Mucosa of stomach (tissue), 1 donor: ENCODE data around the gene LPP.

Source experiments
- H3K27me3 ChIP-seq: one replicate; pipeline ENCODE4 v1.7.0; 2013; ENCODE audit warnings: mild to moderate bottlenecking, low read length; ENCODE audit not compliant: control insufficient read depth, insufficient read depth
- H3K36me3 ChIP-seq: one replicate; pipeline ENCODE4 v1.7.0; 2013; ENCODE audit warnings: low read length; ENCODE audit not compliant: control insufficient read depth, insufficient read depth
- H3K4me1 ChIP-seq: one replicate; pipeline ENCODE4 v1.7.0; 2013; ENCODE audit warnings: mild to moderate bottlenecking, low read length; ENCODE audit not compliant: control insufficient read depth, insufficient read depth
- H3K4me3 ChIP-seq: one replicate; pipeline ENCODE4 v1.7.0; 2013; ENCODE audit warnings: low read length
- H3K9ac ChIP-seq: one replicate; pipeline ENCODE4 v1.7.0; 2013; ENCODE audit warnings: mild to moderate bottlenecking, low read length, moderate library complexity
- H3K9me3 ChIP-seq: one replicate; pipeline ENCODE4 v1.7.0; 2013; ENCODE audit warnings: mild to moderate bottlenecking, low read length, moderate library complexity; ENCODE audit not compliant: control insufficient read depth
- donor health status: Pancreatic carcinoma.

The LPP gene

DNA sequence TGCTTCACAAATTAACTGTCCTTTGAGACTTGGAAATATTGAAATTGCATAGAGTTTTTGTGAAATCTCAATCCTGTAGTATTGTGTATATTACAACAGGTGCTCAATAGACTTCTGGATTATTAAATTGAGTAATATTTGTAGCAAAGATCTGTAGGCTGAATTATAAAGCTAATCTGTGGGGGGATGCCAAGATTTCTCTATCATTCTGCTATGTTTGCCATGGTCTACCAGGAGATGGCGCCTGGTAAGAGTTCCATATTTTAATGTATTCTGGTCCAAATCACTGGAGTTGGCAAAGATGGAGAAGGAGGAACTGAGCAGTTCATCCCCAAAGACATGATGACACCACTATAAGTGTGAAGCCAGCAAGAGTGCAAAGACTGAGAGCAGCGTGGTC lies 676.9 kb downstream of the LPP start:
- Histone ChIP-seq H3K27me3 (no peaks in the 10 kb centered on the region), H3K36me3 (no peaks in the 10 kb centered on the region), H3K4me1 (peaks cover 7% of the 10 kb centered on the region), H3K9ac (no peak overlapping the region), H3K4me3 (no peak overlapping the region), H3K9me3 (no peaks in the 10 kb centered on the region)

DNA sequence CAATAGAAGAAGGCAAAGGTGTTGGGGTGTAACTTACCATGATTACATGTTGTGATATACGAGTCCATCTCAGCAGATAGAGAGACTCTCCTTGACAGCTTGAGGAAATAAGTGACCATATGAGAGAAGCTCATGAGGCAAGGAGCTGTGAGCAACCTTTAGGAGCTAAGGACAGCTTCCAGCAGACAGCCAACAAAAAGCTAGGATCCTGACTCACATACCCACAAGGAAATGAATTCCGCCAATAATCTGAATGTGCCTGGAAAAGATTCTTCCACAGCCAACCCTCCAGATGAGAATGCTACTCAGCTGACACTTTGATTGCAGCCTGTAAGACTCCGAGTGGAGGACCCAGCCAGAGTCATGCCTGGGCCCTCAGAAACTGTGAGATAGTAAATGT lies 678.2 kb downstream of the LPP start:
- Histone ChIP-seq H3K9ac (no peak overlapping the region), H3K4me3 (no peak overlapping the region), H3K27me3 (no peaks in the 10 kb centered on the region)

GRCh38 chr3:188832961-188833721 lies 679.2 kb downstream of the LPP start:
- no peak overlapping the region for H3K4me3 ChIP-seq
- no peaks in the 10 kb centered on the region for H3K9me3 ChIP-seq
- H3K9ac ChIP-seq: no peak overlapping the region
- peaks cover 7% of the 10 kb centered on the region for H3K4me1 ChIP-seq
- H3K27me3 ChIP-seq: no peaks in the 10 kb centered on the region
- H3K36me3 ChIP-seq: no peaks in the 10 kb centered on the region

More for the DNA sequence above, 678.2 kb downstream of the LPP start:
- no peaks in the 10 kb centered on the region for H3K36me3 ChIP-seq
- no peaks in the 10 kb centered on the region for H3K9me3 ChIP-seq
- H3K4me1 ChIP-seq: peaks cover 7% of the 10 kb centered on the region

DNA sequence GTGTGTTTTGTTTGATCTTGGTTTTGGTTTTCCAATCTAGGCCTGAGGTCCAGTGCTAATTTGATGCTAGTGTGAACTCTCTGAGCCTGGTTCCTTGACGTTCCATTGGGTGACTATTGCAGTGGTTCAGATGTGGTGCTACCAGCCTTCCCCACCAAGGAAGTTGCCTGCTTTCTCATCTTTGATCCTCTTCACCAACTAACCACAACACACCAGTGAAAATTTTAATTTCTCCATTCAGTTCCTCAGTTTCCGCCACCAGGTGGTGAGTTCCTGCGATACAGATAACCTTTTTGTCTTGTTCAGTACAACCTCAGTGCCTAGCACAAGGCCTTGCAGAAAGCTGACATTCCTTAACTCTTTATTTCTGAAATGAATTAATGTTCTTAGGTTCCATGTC lies 680.4 kb downstream of the LPP start:
- no peaks in the 10 kb centered on the region for H3K9me3 ChIP-seq
- no peaks in the 10 kb centered on the region for H3K36me3 ChIP-seq

GRCh38 chr3:188839187-188839695 lies 685.3 kb downstream of the LPP start:
- H3K4me1 ChIP-seq: no peaks in the 10 kb centered on the region
- no peaks in the 10 kb centered on the region for H3K9me3 ChIP-seq
- H3K27me3 ChIP-seq: no peaks in the 10 kb centered on the region
- no peak overlapping the region for H3K4me3 ChIP-seq
- no peak overlapping the region for H3K9ac ChIP-seq
- no peaks in the 10 kb centered on the region for H3K36me3 ChIP-seq

More for the DNA sequence above, 680.4 kb downstream of the LPP start:
- peaks cover 7% of the 10 kb centered on the region for H3K4me1 ChIP-seq
- no peak overlapping the region for H3K4me3 ChIP-seq
- H3K27me3 ChIP-seq: no peaks in the 10 kb centered on the region
- no peak overlapping the region for H3K9ac ChIP-seq

DNA sequence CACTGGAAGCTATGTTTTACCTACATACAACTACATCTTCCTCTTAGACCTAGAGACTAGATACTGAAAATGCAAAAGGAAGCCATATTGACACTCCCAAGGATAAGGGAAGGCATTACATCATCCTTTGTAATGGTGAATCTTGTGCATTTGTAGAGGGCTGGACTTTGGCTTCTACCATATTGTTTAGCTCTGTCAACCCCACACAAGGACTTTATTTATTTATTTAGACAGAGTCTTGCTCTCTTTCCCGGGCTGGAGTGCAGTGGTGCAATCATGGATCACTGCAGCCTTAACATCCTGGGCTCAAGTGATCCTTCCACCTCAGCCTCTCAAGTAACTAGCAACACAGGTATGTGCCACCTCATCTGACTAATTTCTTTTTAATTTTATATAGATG lies 686.3 kb downstream of the LPP start:
- Histone ChIP-seq H3K4me1 (no peaks in the 10 kb centered on the region), H3K9me3 (no peaks in the 10 kb centered on the region), H3K9ac (no peak overlapping the region), H3K4me3 (no peak overlapping the region), H3K27me3 (no peaks in the 10 kb centered on the region), H3K36me3 (no peaks in the 10 kb centered on the region)

DNA sequence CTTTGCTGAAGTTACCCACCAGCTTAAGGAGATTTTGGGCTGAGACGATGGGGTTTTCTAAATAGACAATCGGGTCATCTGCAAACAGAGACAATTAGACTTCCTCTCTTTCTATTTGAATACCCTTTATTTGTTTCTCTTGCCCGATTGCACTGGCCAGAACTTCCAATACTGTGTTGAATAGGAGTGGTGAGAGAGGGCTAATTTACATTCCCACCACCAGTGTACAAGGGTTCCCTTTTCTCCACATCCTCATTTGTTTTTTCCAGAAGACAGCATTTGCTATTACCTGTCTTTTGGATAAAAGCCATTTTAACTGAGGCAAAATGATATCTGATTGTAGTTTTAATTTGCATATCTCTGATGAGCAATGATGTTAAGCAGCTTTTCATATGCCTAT lies 687.9 kb downstream of the LPP start:
- Histone ChIP-seq H3K27me3 (no peaks in the 10 kb centered on the region), H3K9me3 (no peaks in the 10 kb centered on the region), H3K4me1 (no peaks in the 10 kb centered on the region), H3K9ac (no peak overlapping the region), H3K4me3 (no peak overlapping the region), H3K36me3 (no peaks in the 10 kb centered on the region)

GRCh38 chr3:188842639-188843038 lies 688.7 kb downstream of the LPP start:
- no peak overlapping the region for H3K9ac ChIP-seq
- no peak overlapping the region for H3K4me3 ChIP-seq
- no peaks in the 10 kb centered on the region for H3K27me3 ChIP-seq
- no peaks in the 10 kb centered on the region for H3K36me3 ChIP-seq
- H3K4me1 ChIP-seq: no peaks in the 10 kb centered on the region
- no peaks in the 10 kb centered on the region for H3K9me3 ChIP-seq

GRCh38 chr3:188844096-188844495 lies 690.1 kb downstream of the LPP start:
- H3K4me1 ChIP-seq: peaks cover 3% of the 10 kb centered on the region
- no peaks in the 10 kb centered on the region for H3K27me3 ChIP-seq
- H3K36me3 ChIP-seq: no peaks in the 10 kb centered on the region

GRCh38 chr3:188845514-188845913 lies 691.6 kb downstream of the LPP start:
- Histone ChIP-seq H3K9ac (no peak overlapping the region), H3K4me3 (no peak overlapping the region), H3K36me3 (no peaks in the 10 kb centered on the region), H3K27me3 (no peaks in the 10 kb centered on the region), H3K9me3 (no peaks in the 10 kb centered on the region), H3K4me1 (peaks cover 5% of the 10 kb centered on the region)

More at GRCh38 chr3:188844096-188844495, 690.1 kb downstream of the LPP start:
- Histone ChIP-seq H3K9ac (no peak overlapping the region), H3K4me3 (no peak overlapping the region), H3K9me3 (no peaks in the 10 kb centered on the region)

DNA sequence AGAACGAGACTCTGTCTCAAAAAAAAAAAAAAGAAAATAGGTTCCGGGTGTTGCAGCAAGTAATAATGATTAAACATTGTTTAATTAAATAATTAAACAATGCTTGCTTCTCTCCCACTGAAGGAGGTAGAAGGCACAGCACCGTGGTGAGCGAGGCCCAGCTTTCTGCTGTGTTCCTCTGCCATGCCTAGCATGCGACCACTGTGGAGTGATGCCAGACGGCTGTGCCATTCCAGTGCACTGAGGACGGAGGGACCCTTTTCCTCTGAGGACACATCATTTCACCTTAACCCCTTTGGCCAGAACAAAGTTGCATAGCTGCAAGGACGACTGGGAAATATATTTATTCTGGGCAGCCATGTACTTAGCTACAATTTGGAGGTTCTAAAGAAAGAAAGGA lies 695.0 kb downstream of the LPP start:
- H3K9ac ChIP-seq: no peak overlapping the region

GRCh38 chr3:188853856-188854771 lies 700.2 kb downstream of the LPP start:
- H3K9ac ChIP-seq: no peak overlapping the region
- no peak overlapping the region for H3K4me3 ChIP-seq
- H3K36me3 ChIP-seq: no peaks in the 10 kb centered on the region
- no peaks in the 10 kb centered on the region for H3K27me3 ChIP-seq
- H3K4me1 ChIP-seq: peaks cover 2% of the 10 kb centered on the region
- no peaks in the 10 kb centered on the region for H3K9me3 ChIP-seq

More for the DNA sequence above, 695.0 kb downstream of the LPP start:
- Histone ChIP-seq H3K9me3 (no peaks in the 10 kb centered on the region), H3K4me1 (peaks cover 5% of the 10 kb centered on the region), H3K27me3 (no peaks in the 10 kb centered on the region), H3K4me3 (no peak overlapping the region), H3K36me3 (no peaks in the 10 kb centered on the region)
